ENCODE data around the gene ABAT. TPM values are rescaled to one million over a fixed set of nuclear protein-coding genes. Genes with fewer than 3 reads are reported as not detected.

The ABAT gene
- total RNA-seq, 2 donors from 2014 or later, result 9.3 to 9.8 TPM

GRCh38 chr16:8761078-8761477, 86.7 kb downstream of the ABAT start:
- ATAC-seq (ENCODE audit: insufficient number of reproducible peaks, low FRiP score, low read depth), result no peak
- no peaks in the 10 kb centered on the region for H3K4me1 ChIP-seq (ENCODE audit: control insufficient read depth in 1 of 2, low read depth in 2 of 2)

GRCh38 chr16:8762254-8762653, 87.8 kb downstream of the ABAT start:
- DNase-seq (ENCODE audit: low spot score), result no peak
- no peaks in the 10 kb centered on the region for H3K27me3 ChIP-seq (replicated peaks; ENCODE audit: insufficient read depth)
- H3K9me3 ChIP-seq, result no peaks in the 10 kb centered on the region
- TF ChIP-seq CTCF (IDR thresholded peaks at IDR 0.05), result no peak
- ATAC-seq (ENCODE audit: insufficient number of reproducible peaks, low FRiP score, low read depth), result no peak
- no peaks in the 10 kb centered on the region for H3K4me1 ChIP-seq (ENCODE audit: control insufficient read depth in 1 of 2, low read depth in 2 of 2)
- no peak overlapping the region for H3K27ac ChIP-seq
- peaks cover 7% of the 10 kb centered on the region for H3K36me3 ChIP-seq
- no peak overlapping the region for H3K4me3 ChIP-seq

More at GRCh38 chr16:8761078-8761477, 86.7 kb downstream of the ABAT start:
- Histone ChIP-seq H3K9me3 (no peaks in the 10 kb centered on the region), H3K4me3 (no peak overlapping the region), H3K36me3 (peaks cover 7% of the 10 kb centered on the region), H3K27me3 (replicated peaks; ENCODE audit: insufficient read depth) (no peaks in the 10 kb centered on the region), H3K27ac (no peak overlapping the region)
- TF ChIP-seq CTCF (IDR thresholded peaks at IDR 0.05), result no peak
- DNase-seq (ENCODE audit: low spot score), result no peak

- no peak overlapping the region for H3K27ac ChIP-seq
- H3K27me3 ChIP-seq (replicated peaks; ENCODE audit: insufficient read depth), result no peaks in the 10 kb centered on the region
- no peak overlapping the region for H3K4me3 ChIP-seq
- no peaks in the 10 kb centered on the region for H3K4me1 ChIP-seq (ENCODE audit: control insufficient read depth in 1 of 2, low read depth in 2 of 2)
- peaks cover 7% of the 10 kb centered on the region for H3K36me3 ChIP-seq
- no peak for TF ChIP-seq CTCF (IDR thresholded peaks at IDR 0.05)
- DNase-seq (ENCODE audit: low spot score), result no peak
- no peak for ATAC-seq (ENCODE audit: insufficient number of reproducible peaks, low FRiP score, low read depth)
- H3K9me3 ChIP-seq, result no peaks in the 10 kb centered on the region
These were observed 88.7 kb downstream of the ABAT start for GRCh38 chr16:8763083-8763482.

GRCh38 chr16:8763899-8764298, 89.5 kb downstream of the ABAT start:
- H3K36me3 ChIP-seq, result peaks cover 7% of the 10 kb centered on the region
- no peaks in the 10 kb centered on the region for H3K4me1 ChIP-seq (ENCODE audit: control insufficient read depth in 1 of 2, low read depth in 2 of 2)
- H3K27ac ChIP-seq, result no peak overlapping the region
- DNase-seq (ENCODE audit: low spot score) (no peak), ATAC-seq (ENCODE audit: insufficient number of reproducible peaks, low FRiP score, low read depth) (no peak)
- H3K4me3 ChIP-seq, result no peak overlapping the region
- no peak for TF ChIP-seq CTCF (IDR thresholded peaks at IDR 0.05)
- H3K27me3 ChIP-seq (replicated peaks; ENCODE audit: insufficient read depth), result no peaks in the 10 kb centered on the region
- no peaks in the 10 kb centered on the region for H3K9me3 ChIP-seq

- Histone ChIP-seq H3K27ac (no peak overlapping the region), H3K4me3 (no peak overlapping the region), H3K36me3 (peaks cover 7% of the 10 kb centered on the region), H3K9me3 (no peaks in the 10 kb centered on the region), H3K27me3 (replicated peaks; ENCODE audit: insufficient read depth) (no peaks in the 10 kb centered on the region), H3K4me1 (ENCODE audit: control insufficient read depth in 1 of 2, low read depth in 2 of 2) (no peaks in the 10 kb centered on the region)
- DNase-seq (ENCODE audit: low spot score), result no peak
- ATAC-seq (ENCODE audit: insufficient number of reproducible peaks, low FRiP score, low read depth), result no peak
- TF ChIP-seq CTCF (IDR thresholded peaks at IDR 0.05), result no peak
These were observed 90.3 kb downstream of the ABAT start for GRCh38 chr16:8764525-8765250.
